GM19372 (cell line): ENCODE data around the gene BCR.

Source experiments
- ATAC-seq: cut with Tn5 transposase; IDR thresholded peaks from one replicate; pipeline ENCODE4 v1.9.1; 2021; ENCODE audit warnings: mild to moderate bottlenecking, low read depth, moderate library complexity; ENCODE audit not compliant: unreplicated experiment

The BCR gene

GRCh38 chr22:23168391-23169042 lies 11.8 kb upstream of the BCR start:
- ATAC-seq: no peak

DNA sequence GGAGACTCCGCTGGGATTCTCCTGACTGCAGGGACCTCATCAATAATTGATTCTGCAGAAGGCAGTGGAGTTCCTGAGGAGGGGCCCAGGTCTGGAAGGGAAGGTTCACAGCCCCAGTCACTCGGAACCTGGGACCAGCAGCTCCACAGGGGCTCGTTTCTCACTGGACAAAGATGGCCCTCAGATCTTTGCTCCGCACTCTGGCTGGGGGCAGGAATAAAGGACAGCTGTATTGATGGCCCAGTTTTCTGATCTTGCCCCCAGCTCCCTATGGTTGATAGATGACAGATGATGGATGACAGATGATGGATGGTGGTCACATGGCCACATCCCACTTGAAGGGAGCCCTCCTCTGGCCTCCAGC lies 11.3 kb upstream of the BCR start:
- no peak for ATAC-seq

DNA sequence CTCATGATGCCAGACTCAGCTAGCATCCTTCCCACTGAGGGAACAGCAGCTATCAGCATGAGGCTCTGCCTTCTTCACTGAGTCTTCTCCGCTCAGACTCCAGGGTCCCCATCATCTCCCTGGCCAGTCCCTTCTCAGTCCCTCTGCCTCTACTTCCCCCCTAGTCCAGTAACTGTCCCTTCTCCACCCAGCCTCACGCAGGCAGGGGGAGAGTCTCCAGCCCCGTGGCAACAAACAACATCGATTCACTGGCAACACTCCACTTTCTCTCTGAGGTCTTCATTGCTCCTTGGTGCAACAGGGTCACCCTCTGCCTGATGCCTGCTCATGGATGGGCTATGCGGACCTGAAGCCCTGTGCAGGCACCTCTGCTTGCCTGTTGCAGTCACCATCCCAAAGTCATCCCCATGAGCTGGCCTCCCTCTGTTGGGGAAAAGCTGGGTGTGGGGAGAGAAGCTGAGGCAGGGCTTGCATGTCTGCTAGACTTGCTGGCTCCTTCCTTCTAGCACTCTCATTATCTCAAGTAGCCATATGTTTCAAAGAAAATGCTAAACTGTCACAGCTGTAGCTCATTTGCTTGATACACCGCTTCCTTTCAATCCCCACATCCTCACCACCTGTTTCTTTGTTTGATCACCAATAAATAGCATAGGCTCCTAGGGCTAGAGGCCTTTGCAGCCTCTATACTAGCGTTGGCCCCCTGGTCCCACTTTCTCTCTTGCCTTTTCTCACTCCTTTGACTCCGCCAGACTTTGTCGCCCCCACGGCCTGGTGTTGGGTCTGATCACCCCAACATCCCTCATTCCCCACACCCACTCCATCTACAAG lies 4.3 kb upstream of the BCR start:
- ATAC-seq: no peak

- ATAC-seq: no peak
Measured at GRCh38 chr22:23176645-23177027, 3.7 kb upstream of the BCR start.

- no peak for ATAC-seq
Measured at GRCh38 chr22:23177197-23177596, 3.1 kb upstream of the BCR start.

DNA sequence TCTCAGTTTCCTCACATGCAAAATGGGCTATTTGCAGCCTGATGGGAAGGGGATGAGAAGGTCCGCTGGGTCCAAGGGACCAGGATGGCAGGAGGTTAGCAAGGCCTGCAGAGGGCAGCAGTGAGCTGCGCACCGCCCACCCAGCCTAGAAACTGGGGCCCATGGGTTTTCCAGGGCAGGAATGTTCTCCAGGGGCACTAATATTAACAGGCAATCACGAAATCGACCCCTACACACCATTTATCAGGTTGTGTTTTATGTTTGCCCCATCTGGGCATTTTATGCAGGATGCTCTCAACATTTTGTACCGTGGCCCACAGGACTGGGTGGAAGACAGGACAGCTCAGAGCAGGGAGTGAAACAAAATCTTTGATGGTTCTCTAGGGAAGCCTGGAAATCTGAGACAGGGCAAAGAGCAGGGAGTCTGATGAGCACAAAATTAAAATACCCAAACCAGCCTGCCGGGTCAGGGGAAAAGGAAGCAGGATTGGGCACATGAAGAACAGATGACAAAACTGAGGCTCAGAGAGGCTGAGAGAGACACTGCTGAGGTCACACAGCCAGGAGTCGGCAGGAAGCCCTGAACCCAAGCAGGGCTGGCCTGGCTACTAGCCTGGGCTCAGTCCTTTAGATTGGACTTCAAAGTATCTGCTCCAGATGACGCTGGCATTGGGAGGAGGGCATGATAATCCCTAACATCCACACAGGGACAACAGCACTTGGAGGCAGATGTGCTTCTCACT lies 1.6 kb upstream of the BCR start:
- no peak for ATAC-seq

GRCh38 chr22:23179381-23180299 lies 669 bp upstream of the BCR start:
- ATAC-seq: no peak

GRCh38 chr22:23180893-23181720 lies 798 bp downstream of the BCR start:
- ATAC-seq: no peak

DNA sequence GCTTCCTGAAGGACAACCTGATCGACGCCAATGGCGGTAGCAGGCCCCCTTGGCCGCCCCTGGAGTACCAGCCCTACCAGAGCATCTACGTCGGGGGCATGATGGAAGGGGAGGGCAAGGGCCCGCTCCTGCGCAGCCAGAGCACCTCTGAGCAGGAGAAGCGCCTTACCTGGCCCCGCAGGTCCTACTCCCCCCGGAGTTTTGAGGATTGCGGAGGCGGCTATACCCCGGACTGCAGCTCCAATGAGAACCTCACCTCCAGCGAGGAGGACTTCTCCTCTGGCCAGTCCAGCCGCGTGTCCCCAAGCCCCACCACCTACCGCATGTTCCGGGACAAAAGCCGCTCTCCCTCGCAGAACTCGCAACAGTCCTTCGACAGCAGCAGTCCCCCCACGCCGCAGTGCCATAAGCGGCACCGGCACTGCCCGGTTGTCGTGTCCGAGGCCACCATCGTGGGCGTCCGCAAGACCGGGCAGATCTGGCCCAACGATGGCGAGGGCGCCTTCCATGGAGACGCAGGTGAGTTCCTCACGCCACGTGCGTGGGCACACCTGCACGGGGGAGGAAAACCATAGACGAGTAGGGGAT lies 1.5 kb downstream of the BCR start:
- ATAC-seq: no peak

GRCh38 chr22:23182309-23183060 lies 2.2 kb downstream of the BCR start:
- ATAC-seq: no peak

DNA sequence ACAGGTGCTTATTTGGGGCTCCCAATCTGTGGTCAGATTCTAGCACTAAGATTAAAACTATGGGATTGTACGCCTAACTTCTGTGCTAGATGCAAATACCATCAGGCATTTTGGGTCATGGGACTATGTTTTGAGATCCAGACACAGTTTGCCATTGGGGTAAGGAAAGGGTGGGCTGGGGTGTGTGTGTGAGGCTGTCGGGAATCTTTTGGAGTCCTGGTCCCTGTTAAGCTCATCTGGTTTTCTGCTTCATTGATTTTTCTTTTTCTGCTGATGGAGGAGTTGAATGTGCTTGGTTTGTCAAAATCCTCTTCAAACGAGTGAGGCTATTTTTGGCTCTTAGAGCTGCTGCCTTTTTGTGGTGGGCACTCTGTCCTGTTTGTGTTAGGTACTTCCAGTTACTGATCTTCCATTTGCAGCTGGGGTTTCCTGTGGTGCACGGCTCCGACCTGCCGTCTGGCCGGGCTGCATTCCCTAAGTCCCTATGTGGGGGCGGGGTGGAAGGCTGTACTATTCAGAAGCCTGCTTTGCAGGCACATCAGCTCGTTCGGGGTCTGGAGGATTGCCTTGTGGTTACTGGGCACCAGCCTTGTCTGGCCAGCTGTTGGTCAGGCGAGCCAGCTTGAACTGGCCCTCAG lies 2.9 kb downstream of the BCR start:
- no peak for ATAC-seq

GRCh38 chr22:23184100-23184763 lies 3.9 kb downstream of the BCR start:
- no peak for ATAC-seq

DNA sequence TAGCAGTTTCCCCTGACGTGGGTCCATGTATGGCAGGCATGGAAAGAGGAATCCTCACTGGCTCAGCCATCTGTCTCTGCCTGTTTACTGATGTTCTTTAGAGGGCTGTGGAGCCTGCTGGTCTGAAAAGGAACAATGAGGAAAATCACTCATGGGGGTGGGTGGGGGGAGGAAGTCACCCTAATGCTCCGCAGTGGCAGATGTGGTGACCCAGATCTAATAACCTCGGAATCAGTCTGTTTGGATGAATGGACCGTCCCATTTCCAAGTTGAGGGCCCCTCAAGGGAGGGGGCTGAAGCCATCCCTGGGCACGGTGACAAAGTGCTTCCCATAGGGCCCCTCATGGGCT lies 4.4 kb downstream of the BCR start:
- no peak for ATAC-seq

DNA sequence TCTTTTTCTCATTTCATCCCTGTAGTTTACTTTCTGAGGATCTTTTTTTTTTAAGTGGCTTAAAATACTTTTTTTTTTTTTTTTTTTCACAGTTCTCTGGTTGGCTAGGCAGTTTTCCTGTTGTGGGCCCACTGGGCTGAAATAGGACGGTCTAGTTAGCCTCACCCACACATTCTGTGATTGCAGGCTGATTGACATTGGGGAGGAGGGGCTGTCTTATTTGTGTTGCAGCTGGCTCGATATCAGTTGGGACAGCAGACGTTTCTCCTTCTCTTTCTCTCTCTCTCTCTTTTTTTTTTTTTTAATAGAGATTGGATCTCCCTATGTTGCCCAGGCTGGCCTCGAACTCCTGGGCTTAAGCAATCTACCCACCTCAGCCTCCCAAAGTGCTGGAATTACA lies 6.9 kb downstream of the BCR start:
- ATAC-seq: no peak

- ATAC-seq: no peak
Measured at GRCh38 chr22:23187871-23188700, 7.8 kb downstream of the BCR start.

- ATAC-seq: no peak
Measured at GRCh38 chr22:23190526-23190925, 10.2 kb downstream of the BCR start.

GRCh38 chr22:23192133-23192532 lies 11.8 kb downstream of the BCR start:
- no peak for ATAC-seq
